ENCODE measurements around the gene SERPIND1. TPM values are rescaled to one million over a fixed set of nuclear protein-coding genes. Genes with fewer than 3 reads are reported as not detected.

SERPIND1 gene
- total RNA-seq, 2 donors from 2014 or later, result not detected

GRCh38 chr22:20751185-20751851, 22.6 kb upstream of the SERPIND1 start:
- Mint-ChIP-seq H3K27me3 (ENCODE audit: low read depth) (no peaks in the 10 kb centered on the region), H3K4me3 (no peak overlapping the region), H3K36me3 (ENCODE audit: insufficient read depth in 2 of 2) (peaks cover 0 to 5% of the 10 kb centered on the region in 2 donors), H3K4me1 (ENCODE audit: low read depth) (peaks cover 13% of the 10 kb centered on the region), H3K27ac (no peak overlapping the region), H3K9me3 (no peaks in the 10 kb centered on the region)
- DNase-seq (no peak), ATAC-seq (replicated peaks in 1 of 2) (no peak)

GRCh38 chr22:20752104-20752741, 21.7 kb upstream of the SERPIND1 start:
- no peak overlapping the region for H3K4me3 Mint-ChIP-seq
- DNase-seq (no peak), ATAC-seq (replicated peaks in 1 of 2) (no peak)
- peaks cover 13% of the 10 kb centered on the region for H3K4me1 Mint-ChIP-seq (ENCODE audit: low read depth)
- H3K27ac Mint-ChIP-seq, result peak overlapping the region; percentile 33
- no peaks in the 10 kb centered on the region for H3K9me3 Mint-ChIP-seq
- no peaks in the 10 kb centered on the region for H3K36me3 Mint-ChIP-seq (ENCODE audit: insufficient read depth in 2 of 2)
- H3K27me3 Mint-ChIP-seq (ENCODE audit: low read depth), result no peaks in the 10 kb centered on the region

- Mint-ChIP-seq H3K27ac (peak overlapping the region; percentile 33), H3K4me3 (no peak overlapping the region), H3K27me3 (ENCODE audit: low read depth) (no peaks in the 10 kb centered on the region), H3K9me3 (no peaks in the 10 kb centered on the region), H3K4me1 (ENCODE audit: low read depth) (peaks cover 13% of the 10 kb centered on the region), H3K36me3 (ENCODE audit: insufficient read depth in 2 of 2) (peaks cover 0 to 1% of the 10 kb centered on the region in 2 donors)
- DNase-seq, result no peak
- no peak for ATAC-seq (replicated peaks in 1 of 2)
These were observed 21.0 kb upstream of the SERPIND1 start for GRCh38 chr22:20752873-20753272.

GRCh38 chr22:20756846-20757245, 17.1 kb upstream of the SERPIND1 start:
- ATAC-seq (replicated peaks in 1 of 2), result no peak
- DNase-seq, result no peak
- peaks cover 0 to 3% of the 10 kb centered on the region in 2 donors for H3K36me3 Mint-ChIP-seq (ENCODE audit: insufficient read depth in 2 of 2)
- no peaks in the 10 kb centered on the region for H3K9me3 Mint-ChIP-seq
- H3K27ac Mint-ChIP-seq, result no peak overlapping the region
- H3K4me3 Mint-ChIP-seq, result no peak overlapping the region
- H3K27me3 Mint-ChIP-seq (ENCODE audit: low read depth), result no peaks in the 10 kb centered on the region
- no peaks in the 10 kb centered on the region for H3K4me1 Mint-ChIP-seq (ENCODE audit: low read depth)

DNA sequence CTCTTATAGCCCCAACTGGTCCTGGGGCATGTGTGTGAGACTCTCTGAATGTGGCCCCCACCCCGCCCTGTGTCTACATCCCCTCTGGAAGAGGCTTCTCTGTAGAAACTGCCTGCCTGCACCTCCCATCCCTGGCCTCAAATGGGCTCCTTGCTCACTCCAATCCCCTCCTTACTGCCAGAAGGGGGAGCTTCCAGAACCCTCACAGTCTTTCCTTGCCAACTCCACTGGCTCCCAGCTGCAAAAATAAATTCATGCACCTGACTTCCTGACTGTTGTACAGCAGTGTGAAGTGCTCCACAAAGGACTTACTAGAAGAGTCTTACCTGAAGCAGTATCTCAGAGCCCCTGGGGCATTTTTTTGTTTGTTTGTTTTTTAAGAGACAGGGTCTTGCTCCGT, 15.2 kb upstream of the SERPIND1 start:
- Mint-ChIP-seq H3K27me3 (ENCODE audit: low read depth) (no peaks in the 10 kb centered on the region), H3K4me3 (no peak overlapping the region), H3K27ac (no peak overlapping the region), H3K9me3 (no peaks in the 10 kb centered on the region), H3K36me3 (ENCODE audit: insufficient read depth in 2 of 2) (peaks cover 0 to 3% of the 10 kb centered on the region in 2 donors), H3K4me1 (ENCODE audit: low read depth) (no peaks in the 10 kb centered on the region)
- no peak for DNase-seq
- ATAC-seq (replicated peaks in 1 of 2), result no peak

GRCh38 chr22:20760084-20760483, 13.8 kb upstream of the SERPIND1 start:
- no peaks in the 10 kb centered on the region for H3K27me3 Mint-ChIP-seq (ENCODE audit: low read depth)
- no peak overlapping the region for H3K4me3 Mint-ChIP-seq
- H3K36me3 Mint-ChIP-seq (ENCODE audit: insufficient read depth in 2 of 2), result peaks cover 5 to 10% of the 10 kb centered on the region in 2 donors
- H3K4me1 Mint-ChIP-seq (ENCODE audit: low read depth), result no peaks in the 10 kb centered on the region
- no peaks in the 10 kb centered on the region for H3K9me3 Mint-ChIP-seq
- DNase-seq, result no peak
- H3K27ac Mint-ChIP-seq, result no peak overlapping the region
- no peak for ATAC-seq (replicated peaks in 1 of 2)

DNA sequence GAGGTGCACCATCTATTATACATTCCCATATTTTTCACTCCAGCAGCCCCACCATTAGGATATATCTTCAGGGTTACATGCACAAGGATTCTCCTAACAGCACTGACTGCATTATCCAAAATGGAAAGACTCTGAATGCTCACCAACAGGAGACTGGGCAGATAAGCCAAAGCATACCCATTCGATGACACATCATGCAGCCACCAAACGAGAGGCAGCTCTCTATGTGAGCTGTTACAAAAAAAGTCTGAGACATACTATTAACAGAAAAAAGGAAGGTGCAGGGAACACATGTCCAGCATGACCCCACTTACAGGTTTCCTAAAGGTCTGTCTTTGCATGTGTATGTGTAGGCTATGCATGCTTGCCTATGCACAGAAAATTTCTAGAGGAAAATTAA, 12.4 kb upstream of the SERPIND1 start:
- H3K4me1 Mint-ChIP-seq (ENCODE audit: low read depth), result no peaks in the 10 kb centered on the region
- no peaks in the 10 kb centered on the region for H3K9me3 Mint-ChIP-seq
- no peak overlapping the region for H3K27ac Mint-ChIP-seq
- H3K36me3 Mint-ChIP-seq (ENCODE audit: insufficient read depth in 2 of 2), result peaks cover 5 to 10% of the 10 kb centered on the region in 2 donors
- no peak overlapping the region for H3K4me3 Mint-ChIP-seq
- no peaks in the 10 kb centered on the region for H3K27me3 Mint-ChIP-seq (ENCODE audit: low read depth)
- no peak for ATAC-seq (replicated peaks in 1 of 2)
- DNase-seq, result no peak

DNA sequence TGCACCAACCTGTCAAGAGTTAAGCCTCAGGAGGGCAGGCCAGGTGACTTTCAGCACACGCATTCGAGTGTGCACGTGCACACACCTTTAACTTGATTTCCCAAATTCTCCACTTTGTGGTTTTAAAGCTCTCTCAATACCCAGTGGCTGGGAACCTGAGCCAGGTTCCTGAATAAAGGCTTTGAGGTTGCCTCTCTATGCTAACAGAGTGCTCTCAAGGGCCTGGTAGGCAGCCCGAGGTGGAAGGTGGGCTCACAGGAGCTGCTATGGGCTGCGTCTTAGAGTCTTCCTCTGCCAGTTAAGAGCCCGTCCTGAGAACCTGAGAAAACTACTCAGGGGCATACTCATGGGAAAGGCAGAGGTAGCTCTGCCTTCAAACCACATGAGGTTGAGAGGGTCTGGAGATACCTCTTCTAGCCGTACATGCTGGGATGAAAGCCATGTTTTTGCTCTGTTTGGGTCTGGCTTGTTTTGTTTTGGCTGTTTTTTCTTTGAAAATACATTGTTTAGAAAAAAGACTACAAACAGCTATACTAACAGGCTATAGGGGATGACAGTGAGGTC, 11.6 kb upstream of the SERPIND1 start:
- no peak overlapping the region for H3K4me3 Mint-ChIP-seq
- H3K4me1 Mint-ChIP-seq (ENCODE audit: low read depth), result no peaks in the 10 kb centered on the region
- H3K9me3 Mint-ChIP-seq, result no peaks in the 10 kb centered on the region
- ATAC-seq (replicated peaks in 1 of 2), result no peak
- DNase-seq, result no peak
- H3K27ac Mint-ChIP-seq, result no peak overlapping the region
- H3K36me3 Mint-ChIP-seq (ENCODE audit: insufficient read depth in 2 of 2), result peaks cover 5 to 10% of the 10 kb centered on the region in 2 donors
- H3K27me3 Mint-ChIP-seq (ENCODE audit: low read depth), result no peaks in the 10 kb centered on the region

DNA sequence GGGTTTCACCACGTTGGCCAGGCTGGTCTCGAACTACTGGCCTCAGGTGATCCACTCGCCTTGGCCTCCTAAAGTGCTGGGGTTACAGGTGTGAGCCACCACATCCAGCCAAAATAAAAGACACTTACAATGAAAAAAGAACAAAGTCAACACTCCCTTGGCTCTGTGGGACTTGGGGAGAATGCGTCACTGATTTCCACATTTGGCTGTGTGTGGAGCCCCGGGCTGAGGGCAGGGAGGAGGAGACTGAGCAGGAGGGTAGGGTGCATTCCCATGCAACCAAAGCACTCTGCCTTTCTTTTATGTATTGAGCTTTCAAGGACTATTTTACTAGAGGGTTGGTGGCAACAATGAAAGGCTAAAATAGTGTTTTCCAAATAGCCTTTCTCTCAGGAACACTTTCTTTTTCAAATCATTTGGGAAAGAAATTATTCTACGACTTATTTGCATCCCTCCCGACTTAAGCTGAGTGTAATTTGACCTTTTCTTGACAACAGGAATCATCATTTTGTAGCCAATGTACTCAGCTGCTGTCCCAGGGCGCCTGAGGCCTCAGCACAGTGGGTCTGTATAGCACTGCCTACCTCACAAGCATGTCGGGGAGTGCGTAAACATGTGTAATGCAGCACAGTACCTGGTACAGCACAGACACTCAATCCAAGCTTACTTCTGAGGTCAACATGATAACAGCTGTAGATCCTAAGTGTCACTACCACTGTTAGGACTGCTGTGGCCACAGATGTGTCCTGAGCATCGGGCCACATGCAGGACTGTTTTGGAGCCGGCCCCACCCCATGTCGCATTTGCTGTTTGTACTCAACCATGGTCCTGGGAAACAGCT, 10.1 kb upstream of the SERPIND1 start:
- Mint-ChIP-seq H3K36me3 (ENCODE audit: insufficient read depth in 2 of 2) (peaks cover 5 to 9% of the 10 kb centered on the region in 2 donors), H3K27ac (no peak overlapping the region), H3K4me1 (ENCODE audit: low read depth) (no peaks in the 10 kb centered on the region), H3K9me3 (no peaks in the 10 kb centered on the region), H3K27me3 (ENCODE audit: low read depth) (no peaks in the 10 kb centered on the region), H3K4me3 (no peak overlapping the region)
- ATAC-seq (replicated peaks in 1 of 2) (no peak), DNase-seq (no peak)

DNA sequence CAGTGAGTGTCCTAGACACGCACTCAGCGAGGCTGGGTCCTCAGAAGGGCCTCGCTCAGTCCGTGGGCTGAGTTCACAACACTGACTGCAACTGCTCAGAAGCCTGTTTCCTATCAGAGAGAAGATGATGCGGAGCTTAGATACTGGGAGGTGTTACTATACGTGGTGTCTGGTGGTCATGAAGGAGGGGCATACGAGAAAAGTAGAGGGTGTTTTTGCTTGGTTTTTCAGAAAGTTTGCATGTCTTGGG, 9.5 kb upstream of the SERPIND1 start:
- Mint-ChIP-seq H3K36me3 (ENCODE audit: insufficient read depth in 2 of 2) (peaks cover 5 to 9% of the 10 kb centered on the region in 2 donors), H3K27me3 (ENCODE audit: low read depth) (no peaks in the 10 kb centered on the region), H3K4me3 (no peak overlapping the region), H3K27ac (no peak overlapping the region), H3K4me1 (ENCODE audit: low read depth) (no peaks in the 10 kb centered on the region), H3K9me3 (no peaks in the 10 kb centered on the region)
- no peak for ATAC-seq (replicated peaks in 1 of 2)
- DNase-seq, result no peak

DNA sequence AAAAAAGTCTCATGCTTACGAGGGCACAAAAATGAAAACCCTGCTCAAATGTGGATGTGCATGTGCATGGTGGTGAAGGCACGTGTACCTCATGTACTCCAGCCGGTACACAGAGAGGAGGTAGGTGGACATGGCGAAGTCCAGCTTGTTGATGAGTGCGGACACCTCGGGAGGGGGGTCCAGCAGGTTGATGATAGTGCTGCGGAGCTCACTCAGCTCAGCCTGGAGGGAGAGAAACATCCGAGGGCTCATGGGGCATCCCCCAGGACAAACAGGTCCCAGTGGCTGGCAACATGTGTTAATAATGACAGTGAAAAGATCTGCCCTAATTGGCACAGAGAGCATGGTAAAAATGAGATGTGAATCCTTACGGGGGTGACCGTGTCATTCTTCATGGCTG, 9.2 kb upstream of the SERPIND1 start:
- no peak for DNase-seq
- Mint-ChIP-seq H3K4me3 (no peak overlapping the region), H3K27ac (no peak overlapping the region), H3K36me3 (ENCODE audit: insufficient read depth in 2 of 2) (peaks cover 5 to 9% of the 10 kb centered on the region in 2 donors), H3K4me1 (ENCODE audit: low read depth) (no peaks in the 10 kb centered on the region), H3K9me3 (no peaks in the 10 kb centered on the region), H3K27me3 (ENCODE audit: low read depth) (no peaks in the 10 kb centered on the region)
- no peak for ATAC-seq (replicated peaks in 1 of 2)

- H3K9me3 Mint-ChIP-seq, result no peaks in the 10 kb centered on the region
- H3K36me3 Mint-ChIP-seq (ENCODE audit: insufficient read depth in 2 of 2), result peaks cover 5 to 6% of the 10 kb centered on the region in 2 donors
- H3K4me3 Mint-ChIP-seq, result no peak overlapping the region
- no peak for ATAC-seq (replicated peaks in 1 of 2)
- DNase-seq, result no peak
- no peaks in the 10 kb centered on the region for H3K27me3 Mint-ChIP-seq (ENCODE audit: low read depth)
- no peaks in the 10 kb centered on the region for H3K4me1 Mint-ChIP-seq (ENCODE audit: low read depth)
- no peak overlapping the region for H3K27ac Mint-ChIP-seq
These were observed 8.0 kb upstream of the SERPIND1 start for GRCh38 chr22:20765938-20766337.

- Mint-ChIP-seq H3K27me3 (ENCODE audit: low read depth) (no peaks in the 10 kb centered on the region), H3K9me3 (no peaks in the 10 kb centered on the region), H3K4me3 (no peak overlapping the region), H3K4me1 (ENCODE audit: low read depth) (no peaks in the 10 kb centered on the region), H3K27ac (no peak overlapping the region), H3K36me3 (ENCODE audit: insufficient read depth in 2 of 2) (peaks cover 5 to 6% of the 10 kb centered on the region in 2 donors)
- ATAC-seq (replicated peaks in 1 of 2) (no peak), DNase-seq (no peak)
These were observed 7.4 kb upstream of the SERPIND1 start for GRCh38 chr22:20766530-20766929.
